Osteoblast (primary cell): Measurements from ENCODE around the gene ADH1A. TPM values are rescaled to one million over a fixed set of nuclear protein-coding genes. Genes with fewer than 3 reads are reported as not detected.
"Not testable (repeated sequence)": the region's sequence is repeated elsewhere in the genome, so short reads cannot be mapped to it uniquely, and the experiment has no call there.

Experiments used
- DNase-seq: peaks from one replicate; pipeline ENCODE4 v3.0.0; 2011; ENCODE audit warnings: low spot score, mixed read lengths; ENCODE audit not compliant: insufficient read length; ENCODE audit errors: missing footprints
- H2AFZ ChIP-seq: 2 replicates; pipeline ENCODE4 v1.6.0; 2011; ENCODE audit warnings: mild to moderate bottlenecking, low read length
- H3K27ac ChIP-seq: 2 replicates; pipeline ENCODE4 v1.5.1; 2011; ENCODE audit warnings: mild to moderate bottlenecking, low read depth, low read length, moderate library complexity
- H3K27me3 ChIP-seq: 2 replicates; pipeline ENCODE4 v1.6.0; 2012; ENCODE audit warnings: mild to moderate bottlenecking, control low read depth, inconsistent platforms, low read length, moderate library complexity; ENCODE audit not compliant: insufficient read depth
- H3K36me3 ChIP-seq: 2 replicates; pipeline ENCODE4 v1.5.1; 2011; ENCODE audit warnings: mild to moderate bottlenecking, low read length, control low read depth, moderate library complexity; ENCODE audit not compliant: insufficient read depth
- H3K4me1 ChIP-seq: 2 replicates; pipeline ENCODE4 v1.5.1; 2011; ENCODE audit warnings: mild to moderate bottlenecking, low read length, control low read depth, moderate library complexity; ENCODE audit not compliant: insufficient read depth
- H3K4me2 ChIP-seq: 2 replicates; pipeline ENCODE4 v1.6.0; 2011; ENCODE audit warnings: mild to moderate bottlenecking, low read length; ENCODE audit not compliant: insufficient read depth
- H3K4me3 ChIP-seq: fragments of 200-600 bp; sonication (generic); 3 replicates; pipeline ENCODE4 v1.5.1; 2012; ENCODE audit warnings: mild to moderate bottlenecking, low read length, inconsistent platforms; ENCODE audit not compliant: insufficient read depth
- H3K79me2 ChIP-seq: 2 replicates; pipeline ENCODE4 v1.6.0; 2012; ENCODE audit warnings: mild to moderate bottlenecking, low read length, control low read depth, inconsistent platforms; ENCODE audit not compliant: insufficient read depth
- H3K9me3 ChIP-seq: 2 replicates; pipeline ENCODE4 v1.5.1; 2011; ENCODE audit warnings: low read depth, low read length, control low read depth
- H4K20me1 ChIP-seq: 2 replicates; pipeline ENCODE4 v1.6.0; 2012; ENCODE audit warnings: mild to moderate bottlenecking, low read length, control low read depth; ENCODE audit not compliant: insufficient read depth
- total RNA-seq: library from RNA; depleted of rRNA; stranded (reverse); fragments of >200 nt; gene quantifications from 2 replicates; pipeline ENCODE4 v1.2.3, GENCODE V29; 2012
- TF ChIP-seq, protein P1 (sequence below): IDR thresholded peaks from 2 replicates; pipeline ENCODE4 v1.5.1; 2011; ENCODE audit warnings: mild to moderate bottlenecking, low read depth, low read length, moderate library complexity; ENCODE audit errors: extremely low read depth

ADH1A gene
- total RNA-seq, 1 donor: not detected

DNA sequence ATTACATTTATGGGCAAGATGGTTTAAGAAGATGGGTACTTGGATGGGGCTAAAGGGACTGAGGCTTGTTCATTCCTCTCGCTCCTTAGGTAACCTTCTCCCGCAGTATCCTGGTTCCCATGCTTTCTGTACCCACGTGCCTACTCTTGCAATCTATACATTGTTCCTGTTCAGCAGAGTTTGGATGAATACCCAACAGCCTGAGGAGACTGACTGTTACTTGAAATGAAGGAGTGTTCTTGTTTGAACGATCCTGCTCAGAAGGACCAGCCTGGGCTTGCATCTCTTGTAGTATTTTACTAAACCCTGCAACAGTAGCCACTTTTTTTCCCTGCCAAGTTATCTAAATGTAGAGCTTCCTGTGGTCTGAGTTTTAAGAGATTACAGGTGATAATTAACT lies 38.0 kb downstream of the ADH1A start:
- TF ChIP-seq, protein P1, sequence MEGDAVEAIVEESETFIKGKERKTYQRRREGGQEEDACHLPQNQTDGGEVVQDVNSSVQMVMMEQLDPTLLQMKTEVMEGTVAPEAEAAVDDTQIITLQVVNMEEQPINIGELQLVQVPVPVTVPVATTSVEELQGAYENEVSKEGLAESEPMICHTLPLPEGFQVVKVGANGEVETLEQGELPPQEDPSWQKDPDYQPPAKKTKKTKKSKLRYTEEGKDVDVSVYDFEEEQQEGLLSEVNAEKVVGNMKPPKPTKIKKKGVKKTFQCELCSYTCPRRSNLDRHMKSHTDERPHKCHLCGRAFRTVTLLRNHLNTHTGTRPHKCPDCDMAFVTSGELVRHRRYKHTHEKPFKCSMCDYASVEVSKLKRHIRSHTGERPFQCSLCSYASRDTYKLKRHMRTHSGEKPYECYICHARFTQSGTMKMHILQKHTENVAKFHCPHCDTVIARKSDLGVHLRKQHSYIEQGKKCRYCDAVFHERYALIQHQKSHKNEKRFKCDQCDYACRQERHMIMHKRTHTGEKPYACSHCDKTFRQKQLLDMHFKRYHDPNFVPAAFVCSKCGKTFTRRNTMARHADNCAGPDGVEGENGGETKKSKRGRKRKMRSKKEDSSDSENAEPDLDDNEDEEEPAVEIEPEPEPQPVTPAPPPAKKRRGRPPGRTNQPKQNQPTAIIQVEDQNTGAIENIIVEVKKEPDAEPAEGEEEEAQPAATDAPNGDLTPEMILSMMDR: no peak
- Histone ChIP-seq H2AFZ (no peak overlapping the region), H3K4me3 (no peak overlapping the region), H3K4me1 (no peaks in the 10 kb centered on the region), H3K4me2 (no peak overlapping the region), H3K9me3 (no peaks in the 10 kb centered on the region), H3K27ac (no peak overlapping the region), H3K36me3 (no peaks in the 10 kb centered on the region), H3K79me2 (no peaks in the 10 kb centered on the region), H4K20me1 (no peaks in the 10 kb centered on the region), H3K27me3 (no peaks in the 10 kb centered on the region)
- DNase-seq: no peak

DNA sequence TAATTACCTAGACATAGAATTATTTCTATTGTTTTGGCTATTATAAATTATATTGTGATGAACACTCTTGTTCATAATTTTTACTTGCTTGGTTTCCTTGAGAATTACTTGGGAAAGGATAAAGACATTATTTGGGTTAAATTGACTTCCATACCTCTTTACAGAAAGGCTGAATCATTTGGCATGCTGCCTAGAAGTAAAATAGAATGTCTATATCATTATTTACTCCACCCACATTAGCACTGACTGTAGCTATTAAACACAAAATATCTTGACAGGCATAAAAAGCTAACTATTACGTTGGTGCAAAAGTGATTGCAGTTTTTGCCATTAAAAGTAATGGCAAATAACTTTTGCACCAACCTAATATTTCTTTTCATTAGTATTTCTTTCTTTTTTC lies 42.1 kb downstream of the ADH1A start:
- no peaks in the 10 kb centered on the region for H4K20me1 ChIP-seq
- no peak for DNase-seq

DNA sequence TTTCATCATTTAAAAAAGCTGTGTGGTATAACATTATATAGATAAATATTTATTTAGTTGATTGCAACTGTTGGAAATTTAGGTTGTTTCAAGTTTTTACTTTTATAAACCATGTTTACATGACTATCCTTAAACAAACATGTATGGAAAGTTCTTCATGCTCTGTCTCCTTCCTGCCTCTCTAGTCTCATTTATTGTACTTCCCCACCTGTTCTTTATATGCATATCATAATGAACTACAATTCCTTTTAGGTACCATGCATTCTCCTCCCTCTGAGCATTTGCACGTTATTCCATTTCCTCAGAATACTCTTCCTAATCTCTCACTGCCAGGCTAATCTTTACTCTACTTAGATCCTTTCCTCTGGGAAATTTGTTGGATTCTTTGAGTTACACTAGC lies 54.8 kb downstream of the ADH1A start:
- H3K27me3 ChIP-seq: no peaks in the 10 kb centered on the region
- no peaks in the 10 kb centered on the region for H3K9me3 ChIP-seq
- H3K27ac ChIP-seq: no peak overlapping the region
- H3K79me2 ChIP-seq: no peaks in the 10 kb centered on the region
- H3K4me1 ChIP-seq: no peaks in the 10 kb centered on the region
- no peaks in the 10 kb centered on the region for H3K36me3 ChIP-seq
- TF ChIP-seq, protein P1: no peak
- H3K4me3 ChIP-seq: no peak overlapping the region
- no peak for DNase-seq
- H3K4me2 ChIP-seq: no peak overlapping the region
- no peaks in the 10 kb centered on the region for H4K20me1 ChIP-seq
- no peak overlapping the region for H2AFZ ChIP-seq

More for the DNA sequence above, 42.1 kb downstream of the ADH1A start:
- H3K4me3 ChIP-seq: no peak overlapping the region
- no peak overlapping the region for H3K27ac ChIP-seq
- H3K4me1 ChIP-seq: no peaks in the 10 kb centered on the region
- H3K9me3 ChIP-seq: no peaks in the 10 kb centered on the region
- TF ChIP-seq, protein P1: no peak
- H2AFZ ChIP-seq: no peak overlapping the region
- no peaks in the 10 kb centered on the region for H3K27me3 ChIP-seq
- H3K79me2 ChIP-seq: no peaks in the 10 kb centered on the region
- H3K36me3 ChIP-seq: no peaks in the 10 kb centered on the region
- no peak overlapping the region for H3K4me2 ChIP-seq

DNA sequence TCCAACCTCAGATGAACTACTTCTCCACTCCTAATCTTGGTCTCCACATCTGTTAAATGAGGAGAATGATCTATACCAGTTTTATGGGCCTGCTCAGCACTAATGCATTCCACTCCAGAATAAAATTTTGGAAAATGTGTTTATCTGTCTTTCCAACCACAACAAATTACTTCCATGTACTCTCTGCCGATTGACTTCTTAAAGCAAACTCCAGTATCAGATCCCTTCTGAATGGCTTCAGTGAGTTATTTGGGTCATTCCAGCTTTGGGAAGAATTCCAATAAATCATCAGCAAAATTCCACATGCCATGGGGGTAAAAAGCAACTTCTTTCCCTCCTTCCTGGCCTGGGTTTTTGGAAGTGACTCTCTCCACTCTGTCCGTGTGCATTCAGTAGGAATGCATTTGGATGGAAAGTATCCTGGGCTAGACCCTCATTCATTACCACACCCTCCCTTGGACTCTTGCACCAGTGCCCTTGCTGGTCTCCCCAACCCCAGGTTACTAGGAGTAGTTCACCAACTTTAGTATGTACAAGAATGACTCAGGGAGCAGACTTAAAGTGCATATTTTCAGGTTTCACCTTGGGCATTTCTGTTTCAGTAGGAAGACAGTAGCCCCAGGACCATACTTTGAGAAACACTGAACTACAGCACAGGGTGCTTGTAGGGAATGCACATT lies 56.3 kb downstream of the ADH1A start:
- Histone ChIP-seq H3K9me3 (no peaks in the 10 kb centered on the region), H2AFZ (no peak overlapping the region), H3K27me3 (no peaks in the 10 kb centered on the region), H3K27ac (no peak overlapping the region), H3K4me3 (no peak overlapping the region), H3K36me3 (no peaks in the 10 kb centered on the region), H3K4me1 (no peaks in the 10 kb centered on the region), H3K79me2 (no peaks in the 10 kb centered on the region), H4K20me1 (no peaks in the 10 kb centered on the region), H3K4me2 (no peak overlapping the region)
- no peak for DNase-seq
- TF ChIP-seq, protein P1: no peak

DNA sequence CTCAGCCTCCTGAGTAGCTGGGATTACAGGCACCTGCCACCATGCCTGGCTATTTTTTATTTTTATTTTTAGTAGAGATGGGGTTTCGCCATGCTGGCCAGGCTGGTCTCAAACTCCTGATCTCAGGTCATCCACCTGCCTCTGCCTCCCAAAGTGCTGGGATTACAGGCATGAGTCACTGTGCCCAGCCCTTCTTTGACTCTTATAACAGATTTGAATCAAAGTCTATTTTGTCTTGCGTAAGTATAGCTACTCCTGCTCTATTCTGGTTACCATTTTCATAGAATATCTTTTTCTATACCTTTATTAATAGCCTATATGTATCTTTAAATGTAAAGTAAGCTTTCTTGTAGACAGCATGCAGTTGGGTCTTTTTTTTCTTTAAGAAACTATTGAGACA lies 57.4 kb downstream of the ADH1A start:
- peak; percentile 30 for DNase-seq
- H3K4me1 ChIP-seq, H3K27ac ChIP-seq, H3K27me3 ChIP-seq, H3K36me3 ChIP-seq, H3K79me2 ChIP-seq, H4K20me1 ChIP-seq, H3K4me3 ChIP-seq, H2AFZ ChIP-seq, H3K9me3 ChIP-seq, H3K4me2 ChIP-seq: not testable (repeated sequence)

GRCh38 chr4:99228706-99229105 lies 62.1 kb downstream of the ADH1A start:
- not testable (repeated sequence) for H4K20me1 ChIP-seq, H3K79me2 ChIP-seq, H2AFZ ChIP-seq, DNase-seq, H3K4me2 ChIP-seq, H3K27me3 ChIP-seq, H3K36me3 ChIP-seq, H3K9me3 ChIP-seq, H3K27ac ChIP-seq, H3K4me1 ChIP-seq, H3K4me3 ChIP-seq
